ENCODE results near the gene ATXN7L1. TPM values are rescaled to one million over a fixed set of nuclear protein-coding genes. Genes with fewer than 3 reads are reported as not detected.

The ATXN7L1 gene
- total RNA-seq: 13.0 and 13.4 TPM in 2 replicates

DNA sequence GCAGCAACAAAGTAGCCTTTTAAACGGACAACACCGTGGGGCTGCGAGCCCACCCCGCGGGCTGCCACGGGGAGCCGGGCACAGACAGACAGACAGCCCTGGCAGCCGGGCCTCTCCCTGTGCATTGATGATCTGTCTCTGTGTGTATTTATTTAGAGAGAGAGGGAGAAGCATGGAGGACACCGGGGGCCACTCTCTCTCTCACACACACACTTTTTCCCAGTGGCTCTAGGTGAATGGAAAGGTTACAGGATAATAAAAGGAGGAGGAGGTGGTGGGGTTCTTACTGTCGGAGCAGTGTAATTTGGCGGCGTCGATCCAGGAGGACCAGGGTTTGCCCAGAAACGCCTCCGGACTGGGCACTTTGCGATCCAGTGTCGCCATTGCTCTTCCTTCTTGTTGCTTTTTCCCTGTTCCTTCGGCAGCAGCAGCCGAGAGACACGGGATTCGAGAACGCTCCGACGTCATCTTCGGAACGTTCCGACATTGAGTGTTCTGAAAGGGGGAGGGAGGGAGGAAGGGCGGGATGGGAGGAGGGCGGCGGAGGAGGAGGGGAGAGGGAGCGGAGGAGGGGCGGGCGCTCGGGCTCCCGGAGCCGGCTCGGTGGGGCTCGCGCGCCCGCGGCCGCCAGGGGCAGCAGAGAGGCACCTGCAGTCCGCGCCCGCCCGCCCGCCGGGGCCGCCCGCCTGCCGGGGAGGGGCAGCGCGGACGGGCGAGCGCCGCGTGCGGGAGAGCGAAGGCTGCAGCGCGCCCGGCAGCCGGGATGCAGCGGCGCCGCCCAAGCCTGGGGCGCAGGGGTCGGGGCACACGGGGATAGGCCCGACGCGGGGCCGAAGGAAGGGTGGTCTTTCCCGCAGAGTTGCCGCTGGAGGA, at the start of gene ATXN7L1:
ATXN7L1 (minus strand) TSS at position 509 of the 873 bp plus-strand sequence; CDS start at position 468, 41 bp downstream.

GRCh38 chr7:105581066-105581811, 295.2 kb downstream of the ATXN7L1 start, which contains the start of gene EFCAB10:
EFCAB10 (minus strand) TSS chr7:105581493; CDS start chr7:105581463, 30 bp downstream.

Other genes with a start within 250 kb of the ATXN7L1 start
- gene CDHR3, start 86.7 kb upstream of the ATXN7L1 start, total RNA-seq: 34.1 and 45.3 TPM in 2 replicates
- gene SYPL1, start 235.7 kb upstream of the ATXN7L1 start, total RNA-seq: 34.7 and 39.8 TPM in 2 replicates

All from hair follicle dermal papilla cell (primary cell).